Cardiac fibroblast (primary cell): ENCODE measurements around the gene SDHA.
A peak's percentile ranks its signal among the peaks of the same experiment; 100 is the strongest.
"Not testable (repeated sequence)": the region's sequence is repeated elsewhere in the genome, so short reads cannot be mapped to it uniquely, and the experiment has no call there.

Experiments
- DNase-seq, 2 donors: peaks; one replicate each; pipeline versions ENCODE4 v3.0.0 to v3.0.0-alpha.2; 2010; ENCODE audit warnings: low read depth in 2 of 2
- H3K4me3 ChIP-seq, 2 donors: replicated peaks in 1 of 2; 1 replicate in 1 of 2; 2 replicates in 1 of 2; pipeline ENCODE4 v1.5.1; 2011; ENCODE audit warnings: low read depth in 2 of 2, low read length in 2 of 2, mild to moderate bottlenecking in 2 of 2, moderate library complexity in 1 of 2
- CTCF ChIP-seq: IDR thresholded peaks from one replicate; pipeline ENCODE4 v1.5.1; 2011; ENCODE audit warnings: low read depth, mild to moderate bottlenecking, low read length, inconsistent platforms

SDHA gene

GRCh38 chr5:257148-257547 lies 39.0 kb downstream of the SDHA start:
- DNase-seq = no peak
- no peak for TF ChIP-seq CTCF
- H3K4me3 ChIP-seq = no peak overlapping the region

- DNase-seq = peak; percentile 97 to 98
These were observed 45.3 kb downstream of the SDHA start for GRCh38 chr5:263275-263974.

GRCh38 chr5:264338-264737 lies 46.2 kb downstream of the SDHA start:
- no peak overlapping the region for H3K4me3 ChIP-seq
- TF ChIP-seq CTCF = no peak
- peak in 1 of 2 donors; percentile 8 for DNase-seq

More at GRCh38 chr5:263275-263974, 45.3 kb downstream of the SDHA start:
- H3K4me3 ChIP-seq = not testable (repeated sequence)

GRCh38 chr5:266311-267026 lies 48.3 kb downstream of the SDHA start:
- peak in 1 of 2 donors; percentile 26 for DNase-seq
- H3K4me3 ChIP-seq = not testable (repeated sequence)

GRCh38 chr5:267716-268115 lies 49.6 kb downstream of the SDHA start:
- H3K4me3 ChIP-seq = no peak overlapping the region
- TF ChIP-seq CTCF = no peak
- no peak for DNase-seq

- H3K4me3 ChIP-seq = peak overlapping the region in 1 of 2 donors; percentile 55
- TF ChIP-seq CTCF = no peak
- no peak for DNase-seq
These were observed 52.2 kb downstream of the SDHA start for GRCh38 chr5:270340-270739.

GRCh38 chr5:271828-272167 lies 53.7 kb downstream of the SDHA start:
- H3K4me3 ChIP-seq = peak overlapping the region; percentile 55 to 78
- not testable (repeated sequence) for DNase-seq

GRCh38 chr5:273091-273490 lies 55.0 kb downstream of the SDHA start:
- DNase-seq, H3K4me3 ChIP-seq: not testable (repeated sequence)

GRCh38 chr5:273491-273890 lies 55.4 kb downstream of the SDHA start:
- H3K4me3 ChIP-seq, DNase-seq: not testable (repeated sequence)

- DNase-seq, H3K4me3 ChIP-seq: not testable (repeated sequence)
These were observed 56.2 kb downstream of the SDHA start for GRCh38 chr5:274346-274745.
